ENCODE data around the gene DDIT4. TPM values are rescaled to one million over a fixed set of nuclear protein-coding genes. Genes with fewer than 3 reads are reported as not detected.

Gene DDIT4
- total RNA-seq, 4 donors from 2014 or later: 93.0 to 309 (median 134) TPM

GRCh38 chr10:72321248-72322029 lies 47.7 kb downstream of the DDIT4 start:
- WGBS, 2 donors: 84 to 87% methylated on average over 9 to 10 of the region's 13 CpGs
- no peak for TF ChIP-seq POLR2A (IDR thresholded peaks at IDR 0.05)
- TF ChIP-seq, protein P1, sequence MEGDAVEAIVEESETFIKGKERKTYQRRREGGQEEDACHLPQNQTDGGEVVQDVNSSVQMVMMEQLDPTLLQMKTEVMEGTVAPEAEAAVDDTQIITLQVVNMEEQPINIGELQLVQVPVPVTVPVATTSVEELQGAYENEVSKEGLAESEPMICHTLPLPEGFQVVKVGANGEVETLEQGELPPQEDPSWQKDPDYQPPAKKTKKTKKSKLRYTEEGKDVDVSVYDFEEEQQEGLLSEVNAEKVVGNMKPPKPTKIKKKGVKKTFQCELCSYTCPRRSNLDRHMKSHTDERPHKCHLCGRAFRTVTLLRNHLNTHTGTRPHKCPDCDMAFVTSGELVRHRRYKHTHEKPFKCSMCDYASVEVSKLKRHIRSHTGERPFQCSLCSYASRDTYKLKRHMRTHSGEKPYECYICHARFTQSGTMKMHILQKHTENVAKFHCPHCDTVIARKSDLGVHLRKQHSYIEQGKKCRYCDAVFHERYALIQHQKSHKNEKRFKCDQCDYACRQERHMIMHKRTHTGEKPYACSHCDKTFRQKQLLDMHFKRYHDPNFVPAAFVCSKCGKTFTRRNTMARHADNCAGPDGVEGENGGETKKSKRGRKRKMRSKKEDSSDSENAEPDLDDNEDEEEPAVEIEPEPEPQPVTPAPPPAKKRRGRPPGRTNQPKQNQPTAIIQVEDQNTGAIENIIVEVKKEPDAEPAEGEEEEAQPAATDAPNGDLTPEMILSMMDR (IDR thresholded peaks at IDR 0.05): no peak
- no peak for DNase-seq
- Histone ChIP-seq H3K27me3 (no peaks in the 10 kb centered on the region), H3K36me3 (no peaks in the 10 kb centered on the region), H3K4me3 (replicated peaks in 1 of 3) (no peak overlapping the region), H3K27ac (peak overlapping the region; percentile 95 to 97 (median 96)), H3K9me3 (no peaks in the 10 kb centered on the region), H3K4me1 (peaks cover 49 to 63% of the 10 kb centered on the region in 2 donors)
- intact Hi-C loops (cut with DNase I): no loop called here

GRCh38 chr10:72322030-72322279 lies 48.2 kb downstream of the DDIT4 start:
- TF ChIP-seq POLR2A (IDR thresholded peaks at IDR 0.05): no peak
- TF ChIP-seq, protein P1 (IDR thresholded peaks at IDR 0.05): no peak
- intact Hi-C loops (cut with DNase I): no loop called here

DNA sequence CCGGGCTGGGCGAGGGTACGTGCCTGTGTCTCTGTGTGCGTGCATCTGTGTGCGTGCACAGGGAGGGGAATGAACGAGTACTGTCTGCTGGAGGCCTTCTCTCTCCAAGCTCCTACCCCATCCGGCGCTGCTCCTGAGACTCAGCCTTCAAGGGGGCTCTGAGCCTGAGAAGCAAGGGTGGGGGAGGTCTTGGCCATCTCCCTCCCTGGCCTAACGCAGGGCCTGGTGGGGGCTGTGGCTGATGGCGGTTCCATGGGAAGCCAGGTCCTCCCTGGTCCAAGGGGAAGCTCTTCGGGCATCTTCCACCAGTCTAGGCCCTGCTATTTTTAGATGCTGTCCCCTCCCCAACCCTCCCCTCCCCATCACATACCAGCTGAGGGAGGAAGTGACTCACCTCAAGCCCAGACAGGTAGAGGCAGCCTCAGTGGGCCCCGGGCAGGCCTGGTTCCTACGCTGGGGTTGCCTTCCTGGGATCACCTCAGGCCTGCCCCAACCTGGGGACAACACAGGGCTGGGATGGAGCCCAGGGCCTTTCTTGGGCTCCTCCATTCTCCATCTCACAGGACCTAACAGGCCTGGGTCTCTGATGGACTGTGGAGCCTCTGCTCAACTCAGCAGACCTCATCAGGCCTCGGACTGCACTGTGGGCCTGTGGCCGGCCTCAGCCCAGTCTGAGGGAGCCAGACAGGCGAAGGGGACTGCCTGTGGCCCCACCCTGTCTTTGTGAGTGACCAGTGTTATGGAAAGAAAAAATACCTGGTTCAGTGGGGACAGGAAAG lies 48.7 kb downstream of the DDIT4 start:
- Histone ChIP-seq H3K9me3 (no peaks in the 10 kb centered on the region), H3K4me3 (replicated peaks in 1 of 3) (no peak overlapping the region), H3K4me1 (peaks cover 39 to 54% of the 10 kb centered on the region in 2 donors), H3K27me3 (no peaks in the 10 kb centered on the region), H3K36me3 (no peaks in the 10 kb centered on the region), H3K27ac (peak overlapping the region in 1 of 3 donors; percentile 8)
- DNase-seq: no peak
- WGBS, 2 donors: 90 to 99% methylated on average over 12 to 14 of the region's 16 CpGs
- TF ChIP-seq POLR2A (IDR thresholded peaks at IDR 0.05): no peak
- TF ChIP-seq, protein P1 (IDR thresholded peaks at IDR 0.05): no peak
- intact Hi-C loops (cut with DNase I): no loop called here

More at GRCh38 chr10:72322030-72322279, 48.2 kb downstream of the DDIT4 start:
- no peak for DNase-seq
- H3K9me3 ChIP-seq: no peaks in the 10 kb centered on the region
- H3K27ac ChIP-seq: no peak overlapping the region
- H3K4me1 ChIP-seq: peaks cover 44 to 58% of the 10 kb centered on the region in 2 donors
- H3K27me3 ChIP-seq: no peaks in the 10 kb centered on the region
- no peak overlapping the region for H3K4me3 ChIP-seq (replicated peaks in 1 of 3)
- H3K36me3 ChIP-seq: no peaks in the 10 kb centered on the region
- WGBS, 2 donors: 83 to 84% methylated on average over 3 of the region's 3 CpGs

DNA sequence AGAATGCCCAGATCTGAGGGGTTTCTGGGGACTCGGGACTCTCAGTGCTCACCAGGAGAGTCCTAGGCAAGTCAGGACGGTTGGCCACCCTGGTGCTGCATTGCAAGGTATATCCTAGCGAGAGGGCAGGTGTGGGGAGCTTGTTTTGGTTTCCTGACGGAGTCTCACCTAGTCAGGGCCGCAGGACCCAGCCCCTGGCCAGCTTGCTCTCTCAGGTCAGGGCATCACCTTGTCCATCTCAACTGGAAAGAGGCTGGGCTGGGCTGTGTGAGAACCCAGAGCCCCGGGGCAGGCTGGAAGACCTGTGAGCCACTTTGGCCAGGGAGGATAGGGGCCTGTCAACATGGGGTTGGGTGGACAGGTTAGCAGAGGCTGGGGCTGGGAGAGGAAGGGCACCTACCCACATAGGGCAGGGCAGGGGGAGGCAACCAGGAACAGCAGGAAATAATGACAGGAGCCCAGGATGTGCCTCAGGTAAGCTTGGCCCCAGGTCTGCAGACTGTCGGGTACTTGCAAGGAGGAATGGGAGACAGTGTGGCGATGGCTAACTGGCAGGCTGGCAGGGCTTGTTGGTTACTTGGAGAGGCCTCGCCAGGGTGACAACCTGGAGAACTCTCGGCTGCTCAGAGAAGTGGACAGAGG lies 49.5 kb downstream of the DDIT4 start:
- Histone ChIP-seq H3K36me3 (no peaks in the 10 kb centered on the region), H3K4me1 (peaks cover 40 to 60% of the 10 kb centered on the region in 2 donors), H3K9me3 (no peaks in the 10 kb centered on the region), H3K4me3 (replicated peaks in 1 of 3) (no peak overlapping the region), H3K27ac (peak overlapping the region in 1 of 3 donors; percentile 8), H3K27me3 (no peaks in the 10 kb centered on the region)
- peak; percentile 34 to 42 for DNase-seq
- TF ChIP-seq, protein P1 (IDR thresholded peaks at IDR 0.05): no peak
- no peak for TF ChIP-seq POLR2A (IDR thresholded peaks at IDR 0.05)
- intact Hi-C loops (cut with DNase I): no loop called here
- WGBS, 2 donors: 79 to 95% methylated on average over 9 to 10 of the region's 10 CpGs
